NCI-H748 (cell line): ENCODE data around the gene DUSP11.
"Not testable (repeated sequence)": the region's sequence is repeated elsewhere in the genome, so short reads cannot be mapped to it uniquely, and the experiment has no call there.

Source experiments
- DNase-seq: peaks from one replicate; lab custom pipeline; 2025; ENCODE audit not compliant: unreplicated experiment; lab: John Stamatoyannopoulos, UW

The DUSP11 gene

GRCh38 chr2:73718851-73719621, 60.9 kb downstream of the DUSP11 start:
- DNase-seq, result no peak

DNA sequence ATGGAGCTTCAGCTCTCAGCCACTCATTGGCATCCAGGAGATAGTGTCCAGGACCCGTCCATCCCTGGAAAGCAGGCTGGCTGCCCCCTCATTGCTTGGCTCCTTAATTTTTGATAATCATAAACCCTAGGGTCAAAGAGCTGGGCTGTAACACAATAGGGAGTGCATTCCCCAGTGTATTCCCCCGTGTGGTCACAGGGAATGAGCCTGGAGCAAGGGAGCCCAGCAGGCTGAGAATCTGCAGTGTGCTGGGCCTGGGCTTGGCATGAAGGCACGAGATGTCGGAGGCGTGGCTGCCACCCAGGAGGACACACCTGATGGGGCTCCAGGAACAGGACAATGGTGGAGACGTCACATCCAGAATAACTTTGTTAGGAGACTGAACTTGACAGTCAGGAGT, 61.5 kb downstream of the DUSP11 start:
- DNase-seq, result no peak

GRCh38 chr2:73717695-73718094, 62.2 kb downstream of the DUSP11 start:
- not testable (repeated sequence) for DNase-seq

DNA sequence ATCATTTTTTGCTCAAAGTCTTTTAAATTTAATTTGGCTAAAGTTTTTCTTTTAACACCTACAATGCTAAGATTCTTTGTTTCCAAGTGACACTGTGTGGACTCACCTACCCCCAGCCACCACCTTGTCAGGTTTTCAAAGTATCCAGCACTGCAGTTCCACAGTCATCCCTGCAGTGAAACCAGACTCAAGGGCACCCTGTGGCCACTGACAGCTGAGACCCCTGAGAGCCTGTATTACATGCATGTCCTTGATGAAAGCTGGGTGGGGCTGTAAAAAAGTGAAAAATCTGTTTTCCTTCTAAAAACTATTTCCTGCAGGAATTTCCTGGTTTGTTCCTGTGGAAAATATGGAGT, 62.7 kb downstream of the DUSP11 start:
- no peak for DNase-seq

DNA sequence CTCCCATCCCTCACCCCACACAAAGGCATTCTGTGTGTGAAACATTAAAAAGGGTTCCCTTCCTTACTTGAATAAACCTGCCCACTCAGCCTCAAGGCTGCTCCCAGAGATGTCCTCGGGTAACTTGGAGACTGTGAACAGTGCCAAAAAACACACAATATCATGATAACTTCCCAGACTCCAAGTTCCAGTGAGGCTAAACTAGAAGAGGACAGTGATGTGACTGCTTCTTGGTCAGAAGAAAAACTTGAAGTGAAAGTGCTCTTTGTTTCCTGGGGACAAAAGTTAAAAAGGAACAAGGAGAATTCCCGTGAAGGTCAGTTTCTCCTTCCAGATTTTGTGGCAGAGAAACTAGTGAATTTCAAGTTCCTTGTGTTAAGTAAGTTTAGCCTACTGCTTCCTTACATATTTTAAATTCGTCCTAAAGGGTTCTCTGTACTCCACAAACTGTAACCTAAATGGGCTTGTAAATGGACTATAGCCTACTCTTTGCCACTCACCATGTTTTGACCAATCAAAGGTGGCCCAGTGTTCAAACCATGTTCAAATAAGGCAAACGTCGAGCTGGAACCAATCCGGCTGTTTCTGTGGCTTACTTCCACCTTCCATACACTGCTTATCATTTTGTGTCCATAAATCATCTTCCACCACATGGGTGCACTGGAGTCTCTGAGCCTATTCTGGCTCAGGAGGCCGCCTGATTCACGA, 63.2 kb downstream of the DUSP11 start:
- DNase-seq, result no peak

DNA sequence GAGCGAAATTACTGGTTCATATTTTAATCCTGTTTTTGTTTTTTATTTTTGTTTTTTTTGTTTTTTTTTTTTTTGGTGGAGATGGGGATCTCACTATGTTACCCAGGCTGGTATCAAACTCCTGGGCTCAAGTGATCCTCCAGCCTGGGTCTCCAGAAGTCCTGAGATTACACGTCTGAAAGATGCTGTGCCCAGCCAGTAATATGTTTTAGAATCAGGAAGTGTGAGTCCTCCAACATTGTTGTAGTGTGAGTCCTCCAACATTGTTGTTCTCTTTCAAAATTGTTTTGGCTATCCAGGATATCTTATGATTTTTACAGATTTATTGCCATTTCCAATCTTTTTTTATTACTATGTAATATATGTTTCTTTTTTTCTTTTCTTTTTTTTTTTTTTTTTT, 65.8 kb downstream of the DUSP11 start:
- DNase-seq, result no peak
